MM.1S (cell line): ENCODE measurements around the gene DNAH10.

ENCODE experiments used
- DNase-seq: peaks from one replicate; pipeline ENCODE4 v3.0.0-alpha.2; 2015
- H2AFZ ChIP-seq: fragments of 300-600 bp; sonication (generic); 2 replicates; pipeline ENCODE4 v1.6.0; 2016; ENCODE audit warnings: antibody characterized with exemption, low read length
- H3F3A ChIP-seq: fragments of 300-600 bp; sonication (generic); 2 replicates; pipeline ENCODE4 v1.6.1; 2016; ENCODE audit warnings: mild to moderate bottlenecking, antibody characterized with exemption, low read length, moderate library complexity, mixed read lengths; ENCODE audit not compliant: insufficient read depth
- H3K27ac ChIP-seq: fragments of 300-600 bp; sonication (generic); 2 replicates; pipeline ENCODE4 v1.5.1; 2016; ENCODE audit warnings: mild to moderate bottlenecking, low read length
- H3K27me3 ChIP-seq: fragments of 300-600 bp; sonication (generic); replicated peaks from 2 replicates; pipeline ENCODE4 v1.6.0; 2016; ENCODE audit warnings: low read length; ENCODE audit not compliant: insufficient read depth
- H3K36me3 ChIP-seq: fragments of 300-600 bp; sonication (generic); replicated peaks from 2 replicates; pipeline ENCODE4 v1.6.1; 2016; ENCODE audit warnings: mild to moderate bottlenecking, low read length, mixed read lengths; ENCODE audit not compliant: insufficient read depth
- H3K4me1 ChIP-seq: fragments of 300-600 bp; sonication (generic); 2 replicates; pipeline ENCODE4 v1.6.1; 2016; ENCODE audit warnings: low read length, mixed read lengths
- H3K4me2 ChIP-seq: fragments of 300-600 bp; sonication (generic); 2 replicates; pipeline ENCODE4 v1.6.0; 2016; ENCODE audit warnings: low read depth, low read length
- H3K4me3 ChIP-seq: fragments of 300-600 bp; sonication (generic); 2 replicates; pipeline ENCODE4 v1.5.1; 2016; ENCODE audit warnings: low read length, mixed read lengths
- H3K79me2 ChIP-seq: fragments of 300-600 bp; sonication (generic); 2 replicates; pipeline ENCODE4 v1.6.1; 2016; ENCODE audit warnings: mixed run types, low read length, mixed read lengths
- H3K9ac ChIP-seq: fragments of 300-600 bp; sonication (generic); 2 replicates; pipeline ENCODE4 v1.6.1; 2016; ENCODE audit warnings: low read length, mixed read lengths
- H3K9me2 ChIP-seq: fragments of 300-600 bp; sonication (generic); replicated peaks from 2 replicates; pipeline ENCODE4 v1.6.1; 2016; ENCODE audit warnings: mild to moderate bottlenecking, low read length, mixed read lengths; ENCODE audit not compliant: insufficient read depth
- H3K9me3 ChIP-seq: fragments of 300-600 bp; sonication (generic); replicated peaks from 2 replicates; pipeline ENCODE4 v1.6.1; 2016; ENCODE audit warnings: mild to moderate bottlenecking, low read length, mixed read lengths; ENCODE audit not compliant: insufficient read depth
- H4K20me1 ChIP-seq: fragments of 300-600 bp; sonication (generic); 2 replicates; pipeline ENCODE4 v1.6.1; 2016; ENCODE audit warnings: mild to moderate bottlenecking, low read length, moderate library complexity, mixed read lengths; ENCODE audit not compliant: insufficient read depth
- EZH2 ChIP-seq: fragments of 300-600 bp; sonication (generic); optimal IDR thresholded peaks from 2 replicates; pipeline ENCODE3; 2017; ENCODE audit warnings: low read depth, mild to moderate bottlenecking, antibody characterized with exemption, low read length, mixed read lengths
- EZH2phosphoT487 ChIP-seq: fragments of 300-600 bp; sonication (generic); IDR thresholded peaks from 2 replicates; pipeline ENCODE4 v1.6.1; 2018; ENCODE audit warnings: antibody characterized with exemption, low read length
- TF ChIP-seq, protein P1 (sequence below): fragments of 300-600 bp; sonication (generic); IDR thresholded peaks from 2 replicates; pipeline ENCODE4 v1.5.1; 2016; ENCODE audit warnings: antibody characterized with exemption, low read length, mixed read lengths

The DNAH10 gene

DNA sequence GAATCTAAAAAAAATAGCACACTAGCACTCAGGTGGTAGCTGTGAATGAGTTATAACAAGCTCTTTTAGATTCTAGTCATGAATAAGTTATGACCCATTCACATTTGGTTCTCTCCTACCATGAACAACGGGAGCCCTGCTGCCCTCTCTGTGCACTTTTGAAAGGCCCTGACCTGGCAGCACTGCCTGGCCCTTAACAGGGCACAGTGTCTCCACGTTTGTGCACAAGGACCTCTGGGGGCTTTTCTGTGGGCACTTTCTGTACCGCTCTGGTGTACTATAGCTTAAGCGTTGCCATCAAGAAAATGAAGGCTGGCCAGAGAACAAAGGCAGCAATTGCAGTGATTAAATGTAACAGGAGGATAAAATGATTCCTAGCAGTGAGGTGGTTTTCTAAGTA is 189.4 kb downstream of the DNAH10 start:
- Histone ChIP-seq H3K27me3 (no peaks in the 10 kb centered on the region), H3K4me1 (no peaks in the 10 kb centered on the region), H2AFZ (no peak overlapping the region), H3K9me2 (no peaks in the 10 kb centered on the region), H3K9me3 (no peaks in the 10 kb centered on the region), H3K4me2 (no peak overlapping the region), H3F3A (no peaks in the 10 kb centered on the region), H4K20me1 (no peaks in the 10 kb centered on the region), H3K79me2 (no peaks in the 10 kb centered on the region), H3K9ac (no peak overlapping the region), H3K27ac (no peak overlapping the region), H3K4me3 (no peak overlapping the region), H3K36me3 (no peaks in the 10 kb centered on the region)
- DNase-seq: no peak
- TF ChIP-seq EZH2phosphoT487 (no peak), EZH2 (no peak)
- TF ChIP-seq, protein P1, sequence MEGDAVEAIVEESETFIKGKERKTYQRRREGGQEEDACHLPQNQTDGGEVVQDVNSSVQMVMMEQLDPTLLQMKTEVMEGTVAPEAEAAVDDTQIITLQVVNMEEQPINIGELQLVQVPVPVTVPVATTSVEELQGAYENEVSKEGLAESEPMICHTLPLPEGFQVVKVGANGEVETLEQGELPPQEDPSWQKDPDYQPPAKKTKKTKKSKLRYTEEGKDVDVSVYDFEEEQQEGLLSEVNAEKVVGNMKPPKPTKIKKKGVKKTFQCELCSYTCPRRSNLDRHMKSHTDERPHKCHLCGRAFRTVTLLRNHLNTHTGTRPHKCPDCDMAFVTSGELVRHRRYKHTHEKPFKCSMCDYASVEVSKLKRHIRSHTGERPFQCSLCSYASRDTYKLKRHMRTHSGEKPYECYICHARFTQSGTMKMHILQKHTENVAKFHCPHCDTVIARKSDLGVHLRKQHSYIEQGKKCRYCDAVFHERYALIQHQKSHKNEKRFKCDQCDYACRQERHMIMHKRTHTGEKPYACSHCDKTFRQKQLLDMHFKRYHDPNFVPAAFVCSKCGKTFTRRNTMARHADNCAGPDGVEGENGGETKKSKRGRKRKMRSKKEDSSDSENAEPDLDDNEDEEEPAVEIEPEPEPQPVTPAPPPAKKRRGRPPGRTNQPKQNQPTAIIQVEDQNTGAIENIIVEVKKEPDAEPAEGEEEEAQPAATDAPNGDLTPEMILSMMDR: no peak

DNA sequence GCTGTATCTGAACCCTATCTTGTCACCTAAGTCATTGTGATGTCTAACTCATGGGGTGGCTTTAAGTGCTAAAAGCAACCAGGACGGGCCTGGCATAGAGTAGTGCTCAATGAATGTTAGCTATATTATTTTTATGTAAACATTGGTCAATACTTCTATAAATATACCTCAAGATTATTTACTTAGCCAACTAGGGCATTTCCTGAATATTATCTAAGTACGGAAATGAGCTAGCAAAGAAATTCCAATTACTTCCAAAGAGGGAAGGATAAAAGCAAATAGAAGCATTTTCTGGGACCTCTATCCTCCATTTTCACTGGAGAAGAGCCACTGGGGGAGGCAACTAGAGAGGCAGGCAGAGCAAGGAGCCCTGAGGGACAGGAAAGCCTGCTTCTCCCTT is 189.9 kb downstream of the DNAH10 start:
- Histone ChIP-seq H3K4me2 (no peak overlapping the region), H3K4me1 (no peaks in the 10 kb centered on the region), H3K9me2 (no peaks in the 10 kb centered on the region), H3K9me3 (no peaks in the 10 kb centered on the region), H3K36me3 (no peaks in the 10 kb centered on the region), H3K27ac (no peak overlapping the region), H3K79me2 (no peaks in the 10 kb centered on the region), H3K9ac (no peak overlapping the region), H3F3A (no peaks in the 10 kb centered on the region), H4K20me1 (no peaks in the 10 kb centered on the region), H2AFZ (no peak overlapping the region), H3K4me3 (no peak overlapping the region), H3K27me3 (no peaks in the 10 kb centered on the region)
- no peak for DNase-seq
- TF ChIP-seq, protein P1: no peak

GRCh38 chr12:123954647-123955350 is 192.7 kb downstream of the DNAH10 start:
- no peaks in the 10 kb centered on the region for H3K36me3 ChIP-seq
- H2AFZ ChIP-seq: no peak overlapping the region

More at GRCh38 chr12:123954647-123955350, 192.7 kb downstream of the DNAH10 start:
- H3K4me2 ChIP-seq: no peak overlapping the region
- no peaks in the 10 kb centered on the region for H3K9me3 ChIP-seq
- H4K20me1 ChIP-seq: no peaks in the 10 kb centered on the region
- no peak for TF ChIP-seq EZH2
- TF ChIP-seq, protein P1: no peak
- H3K79me2 ChIP-seq: no peaks in the 10 kb centered on the region
- H3F3A ChIP-seq: no peaks in the 10 kb centered on the region
- H3K4me3 ChIP-seq: no peak overlapping the region
- no peaks in the 10 kb centered on the region for H3K9me2 ChIP-seq
- H3K9ac ChIP-seq: no peak overlapping the region
- no peak for DNase-seq
- no peak overlapping the region for H3K27ac ChIP-seq
- H3K27me3 ChIP-seq: no peaks in the 10 kb centered on the region
- H3K4me1 ChIP-seq: no peaks in the 10 kb centered on the region
